Caki2 (cell line): Measurements from ENCODE around the gene ADCY4. TPM values are rescaled to one million over a fixed set of nuclear protein-coding genes. Genes with fewer than 3 reads are reported as not detected.

Source experiments
- DNase-seq: peaks from one replicate; pipeline ENCODE4 v3.0.0-alpha.2; 2015; ENCODE audit warnings: low read depth
- in situ Hi-C: cut with HindIII; loops from 2 replicates; pipeline ENCODE4 v1.10.0; 2016; ENCODE audit warnings: low sequenced_read_pairs, low pct_unique_long_range_greater_than_20kb, mixed read lengths
- total RNA-seq: library from RNA; depleted of rRNA; stranded (reverse); fragments of >200 nt; shearing (Covaris generic); gene quantifications from 2 replicates; pipeline ENCODE4 v1.2.3, GENCODE V29; 2014; ENCODE audit warnings: low replicate concordance

ADCY4 gene
- total RNA-seq, 1 experiment from 2014 or later: not detected

- DNase-seq: no peak
- in situ Hi-C loops: no loop called here
Measured at GRCh38 chr14:24325041-24325530, 9.8 kb downstream of the ADCY4 start.

DNA sequence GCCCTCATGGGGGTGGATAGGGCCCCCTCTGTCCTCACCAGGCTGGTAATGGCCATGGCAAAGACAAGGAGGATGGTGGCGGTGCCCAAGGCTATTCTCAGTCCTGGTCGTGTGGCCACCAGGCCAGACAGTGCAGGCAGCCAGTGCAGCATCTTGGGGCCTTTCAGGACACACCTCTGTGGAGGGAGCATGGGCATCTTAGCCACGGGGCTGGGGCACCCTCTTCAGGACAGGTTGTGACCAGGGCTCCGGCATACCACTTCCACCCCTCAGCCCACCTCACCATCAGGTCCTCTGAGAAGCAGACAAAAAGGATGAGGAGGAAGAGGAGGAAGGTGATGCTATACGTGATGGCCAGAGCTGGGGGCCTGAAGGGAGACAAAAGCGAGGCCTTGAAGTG is 10.8 kb downstream of the ADCY4 start:
- DNase-seq: no peak
- in situ Hi-C loops: no loop called here

- in situ Hi-C loops: no loop called here
- no peak for DNase-seq
Measured at GRCh38 chr14:24323341-24323740, 11.5 kb downstream of the ADCY4 start.

- in situ Hi-C loops: no loop called here
- DNase-seq: no peak
Measured at GRCh38 chr14:24322672-24323071, 12.2 kb downstream of the ADCY4 start.

DNA sequence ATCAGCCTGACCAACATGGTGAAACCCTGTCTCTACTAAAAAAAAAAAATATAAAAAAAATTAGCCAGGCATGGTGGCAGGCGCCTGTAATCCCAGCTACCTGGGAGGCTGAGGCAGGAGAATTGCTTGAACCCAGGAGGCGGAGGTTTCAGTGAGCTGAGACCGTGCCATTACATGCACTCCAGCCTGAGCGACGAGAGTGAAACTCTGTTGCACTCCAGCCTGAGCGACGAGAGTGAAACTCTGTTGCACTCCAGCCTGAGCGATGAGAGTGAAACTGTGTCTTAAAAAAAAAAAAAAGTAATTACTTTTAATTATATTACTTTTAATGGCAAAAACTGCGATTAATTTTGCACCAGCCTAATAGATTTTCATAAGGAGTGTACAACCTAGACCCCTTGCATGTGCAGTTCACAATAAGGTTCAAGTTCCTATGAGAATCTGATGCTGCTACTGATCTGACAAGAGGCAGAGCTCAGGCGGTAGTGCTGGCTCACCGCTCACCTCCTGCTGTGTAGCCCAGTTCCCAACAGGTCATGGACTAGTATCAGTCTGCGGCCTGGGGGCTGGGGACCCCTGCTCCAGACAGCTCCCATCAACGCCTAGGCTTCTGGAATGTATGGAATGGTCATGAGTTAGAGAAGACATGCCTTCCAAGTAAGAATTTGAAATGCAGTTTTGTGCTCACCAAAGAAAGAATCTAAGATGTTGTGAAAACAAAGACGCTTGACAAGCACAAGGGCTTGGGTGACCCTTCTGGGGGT is 13.5 kb downstream of the ADCY4 start:
- in situ Hi-C loops: no loop called here
- DNase-seq: no peak

GRCh38 chr14:24317141-24317928 is 17.5 kb downstream of the ADCY4 start:
- in situ Hi-C loops: no loop called here

DNA sequence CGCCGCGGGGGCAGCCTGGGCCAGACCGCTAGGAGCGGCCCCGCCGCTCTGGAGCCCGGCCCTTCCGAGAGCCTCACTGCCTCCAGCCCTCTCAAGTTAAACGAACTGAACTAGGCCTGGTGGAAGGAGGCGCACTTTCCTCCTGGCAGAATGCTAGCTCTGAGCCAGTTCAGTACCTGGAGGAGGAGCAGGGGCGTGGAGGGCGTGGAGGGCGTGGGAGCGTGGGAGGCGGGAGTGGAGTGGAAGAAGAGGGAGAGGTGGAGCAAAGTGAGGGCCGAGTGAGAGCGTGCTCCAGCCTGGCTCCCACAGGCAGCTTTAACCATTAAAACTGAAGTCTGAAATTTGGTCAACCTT is 18.3 kb downstream of the ADCY4 start:
- in situ Hi-C loops: no loop called here
- DNase-seq: no peak

More at GRCh38 chr14:24317141-24317928, 17.5 kb downstream of the ADCY4 start:
- no peak for DNase-seq

GRCh38 chr14:24315807-24316596 is 18.9 kb downstream of the ADCY4 start:
- in situ Hi-C loops: no loop called here
- no peak for DNase-seq

DNA sequence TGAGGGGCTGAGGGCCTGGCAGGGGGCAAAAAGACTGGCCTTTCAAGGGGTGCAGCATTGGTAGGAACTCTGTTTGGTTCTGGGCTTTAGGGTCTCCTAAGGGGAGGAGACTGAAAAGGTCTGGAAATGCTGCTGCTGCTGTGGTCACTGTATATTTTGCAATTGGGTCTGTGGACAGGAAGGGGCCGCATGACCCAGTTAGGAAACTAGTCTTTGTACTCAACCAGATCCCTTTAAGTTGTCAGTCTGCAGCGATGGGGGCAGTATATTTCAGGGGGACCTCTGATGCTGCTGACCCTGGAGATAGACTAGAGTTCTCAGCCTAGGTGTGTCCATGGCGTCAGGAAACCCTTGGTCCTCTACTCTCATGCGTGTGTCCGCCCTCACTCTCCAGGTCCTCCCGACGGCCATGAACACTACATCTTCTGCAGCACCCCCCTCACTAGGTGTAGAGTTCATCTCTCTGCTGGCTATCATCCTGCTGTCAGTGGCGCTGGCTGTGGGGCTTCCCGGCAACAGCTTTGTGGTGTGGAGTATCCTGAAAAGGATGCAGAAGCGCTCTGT is 19.5 kb downstream of the ADCY4 start:
- in situ Hi-C loops: no loop called here
- DNase-seq: no peak

- in situ Hi-C loops: no loop called here
- no peak for DNase-seq
Measured at GRCh38 chr14:24314377-24315193, 20.3 kb downstream of the ADCY4 start.

DNA sequence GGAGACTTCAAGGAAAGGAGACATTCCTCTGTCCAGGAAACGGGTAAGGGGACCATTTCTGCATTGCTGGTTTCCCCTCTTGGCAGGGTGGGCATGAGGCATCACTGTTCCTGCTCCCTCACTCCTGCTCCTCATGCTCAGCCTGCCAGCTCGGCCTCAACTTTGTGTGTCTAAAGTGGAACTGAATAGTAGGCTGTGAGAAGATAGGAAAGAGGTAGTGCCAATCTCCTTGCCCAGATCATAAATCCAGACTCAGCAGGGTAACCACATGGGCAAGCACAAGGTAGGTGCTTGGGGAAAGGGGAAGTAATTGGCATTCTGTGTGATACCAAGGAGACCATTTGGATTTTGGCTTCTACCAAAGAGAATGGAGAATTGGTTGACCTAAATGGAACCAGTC is 21.0 kb downstream of the ADCY4 start:
- in situ Hi-C loops: no loop called here
- DNase-seq: no peak

- in situ Hi-C loops: no loop called here
- DNase-seq: no peak
Measured at GRCh38 chr14:24312736-24313507, 21.9 kb downstream of the ADCY4 start.

- DNase-seq: no peak
- in situ Hi-C loops: no loop called here
Measured at GRCh38 chr14:24311837-24312615, 22.8 kb downstream of the ADCY4 start.

DNA sequence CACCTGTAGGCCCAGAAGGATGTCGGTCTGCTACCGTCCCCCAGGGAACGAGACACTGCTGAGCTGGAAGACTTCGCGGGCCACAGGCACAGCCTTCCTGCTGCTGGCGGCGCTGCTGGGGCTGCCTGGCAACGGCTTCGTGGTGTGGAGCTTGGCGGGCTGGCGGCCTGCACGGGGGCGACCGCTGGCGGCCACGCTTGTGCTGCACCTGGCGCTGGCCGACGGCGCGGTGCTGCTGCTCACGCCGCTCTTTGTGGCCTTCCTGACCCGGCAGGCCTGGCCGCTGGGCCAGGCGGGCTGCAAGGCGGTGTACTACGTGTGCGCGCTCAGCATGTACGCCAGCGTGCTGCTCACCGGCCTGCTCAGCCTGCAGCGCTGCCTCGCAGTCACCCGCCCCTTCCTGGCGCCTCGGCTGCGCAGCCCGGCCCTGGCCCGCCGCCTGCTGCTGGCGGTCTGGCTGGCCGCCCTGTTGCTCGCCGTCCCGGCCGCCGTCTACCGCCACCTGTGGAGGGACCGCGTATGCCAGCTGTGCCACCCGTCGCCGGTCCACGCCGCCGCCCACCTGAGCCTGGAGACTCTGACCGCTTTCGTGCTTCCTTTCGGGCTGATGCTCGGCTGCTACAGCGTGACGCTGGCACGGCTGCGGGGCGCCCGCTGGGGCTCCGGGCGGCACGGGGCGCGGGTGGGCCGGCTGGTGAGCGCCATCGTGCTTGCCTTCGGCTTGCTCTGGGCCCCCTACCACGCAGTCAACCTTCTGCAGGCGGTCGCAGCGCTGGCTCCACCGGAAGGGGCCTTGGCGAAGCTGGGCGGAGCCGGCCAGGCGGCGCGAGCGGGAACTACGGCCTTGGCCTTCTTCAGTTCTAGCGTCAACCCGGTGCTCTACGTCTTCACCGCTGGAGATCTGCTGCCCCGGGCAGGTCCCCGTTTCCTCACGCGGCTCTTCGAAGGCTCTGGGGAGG is 23.9 kb downstream of the ADCY4 start, which contains the start of gene LTB4R:
LTB4R (plus strand) TSS at position 857 of the 959 bp plus-strand sequence. CDS start 4,150 bp downstream, outside the sequence.
- in situ Hi-C loops: no loop called here
- DNase-seq: peak; percentile 36

- in situ Hi-C loops: no loop called here
- DNase-seq: no peak
Measured at GRCh38 chr14:24310265-24310645, 24.6 kb downstream of the ADCY4 start.
